Testis (tissue), 2 donors: ENCODE results near the gene TBC1D22A.

Experiments
- CTCF ChIP-seq, 3 experiments: fragments of 450-650 bp in 2 of 3; fragments of 200-600 bp in 1 of 3; sonication (generic) in 1 of 3; IDR thresholded peaks; one replicate each; pipeline ENCODE4 v1.5.1; 2016 to 2019; ENCODE audit warnings: antibody characterized with exemption in 3 of 3, mild to moderate bottlenecking in 2 of 3, moderate library complexity in 1 of 3
- POLR2A ChIP-seq: fragments of 450-650 bp; IDR thresholded peaks from one replicate; pipeline ENCODE4 v1.6.1; 2017; ENCODE audit warnings: antibody characterized with exemption, mild to moderate bottlenecking, moderate library complexity

- TF ChIP-seq CTCF (IDR thresholded peaks at IDR 0.05) (no peak), POLR2A (no peak)
These were observed 167.3 kb downstream of the TBC1D22A start for GRCh38 chr22:46929710-46930204.
